Neural crest cell (in vitro differentiated cells): ENCODE measurements around the gene ANKRD53. TPM values are rescaled to one million over a fixed set of nuclear protein-coding genes. Genes with fewer than 3 reads are reported as not detected.

Experiments
- DNase-seq: peaks from one replicate; pipeline ENCODE4 v3.0.0; 2021; ENCODE audit warnings: low read depth, mixed read lengths, low spot score
- H3K27ac Mint-ChIP-seq: one replicate; pipeline ENCODE4 v1.8.0; 2021; ENCODE audit warnings: mild to moderate bottlenecking, mixed read lengths; ENCODE audit not compliant: unreplicated experiment
- H3K27me3 Mint-ChIP-seq: 2 replicates; pipeline ENCODE4 v1.8.0; 2021; ENCODE audit warnings: low read depth, mild to moderate bottlenecking, mixed read lengths
- H3K36me3 Mint-ChIP-seq: 2 replicates; pipeline ENCODE4 v1.8.0; 2021; ENCODE audit warnings: low read depth, mild to moderate bottlenecking, mixed read lengths
- H3K4me1 Mint-ChIP-seq: 2 replicates; pipeline ENCODE4 v1.8.0; 2021; ENCODE audit warnings: mixed read lengths
- H3K4me3 Mint-ChIP-seq: one replicate; pipeline ENCODE4 v1.8.0; 2021; ENCODE audit warnings: mild to moderate bottlenecking, mixed read lengths
- H3K9me3 Mint-ChIP-seq: 2 replicates; pipeline ENCODE4 v1.8.0; 2021; ENCODE audit warnings: mixed read lengths
- CTCF ChIP-seq: fragments of 200-600 bp; sonication (generic); conservative IDR thresholded peaks from 2 replicates; pipeline ENCODE4 v1.5.0; 2021; ENCODE audit warnings: antibody characterized with exemption, mild to moderate bottlenecking
- total RNA-seq: library from RNA; stranded (reverse); gene quantifications from 2 replicates; pipeline ENCODE4 v1.2.1, GENCODE V29; 2021

Gene ANKRD53
- total RNA-seq, 1 donor from 2014 or later, result 1.7 TPM

GRCh38 chr2:70947556-70948184, 30.8 kb upstream of the ANKRD53 start:
- H3K4me1 Mint-ChIP-seq, result peaks cover 54% of the 10 kb centered on the region
- peaks cover 38% of the 10 kb centered on the region for H3K27me3 Mint-ChIP-seq
- no peaks in the 10 kb centered on the region for H3K9me3 Mint-ChIP-seq
- no peak overlapping the region for H3K4me3 Mint-ChIP-seq
- no peak overlapping the region for H3K27ac Mint-ChIP-seq
- DNase-seq, result no peak
- H3K36me3 Mint-ChIP-seq, result no peaks in the 10 kb centered on the region
- no peak for TF ChIP-seq CTCF

DNA sequence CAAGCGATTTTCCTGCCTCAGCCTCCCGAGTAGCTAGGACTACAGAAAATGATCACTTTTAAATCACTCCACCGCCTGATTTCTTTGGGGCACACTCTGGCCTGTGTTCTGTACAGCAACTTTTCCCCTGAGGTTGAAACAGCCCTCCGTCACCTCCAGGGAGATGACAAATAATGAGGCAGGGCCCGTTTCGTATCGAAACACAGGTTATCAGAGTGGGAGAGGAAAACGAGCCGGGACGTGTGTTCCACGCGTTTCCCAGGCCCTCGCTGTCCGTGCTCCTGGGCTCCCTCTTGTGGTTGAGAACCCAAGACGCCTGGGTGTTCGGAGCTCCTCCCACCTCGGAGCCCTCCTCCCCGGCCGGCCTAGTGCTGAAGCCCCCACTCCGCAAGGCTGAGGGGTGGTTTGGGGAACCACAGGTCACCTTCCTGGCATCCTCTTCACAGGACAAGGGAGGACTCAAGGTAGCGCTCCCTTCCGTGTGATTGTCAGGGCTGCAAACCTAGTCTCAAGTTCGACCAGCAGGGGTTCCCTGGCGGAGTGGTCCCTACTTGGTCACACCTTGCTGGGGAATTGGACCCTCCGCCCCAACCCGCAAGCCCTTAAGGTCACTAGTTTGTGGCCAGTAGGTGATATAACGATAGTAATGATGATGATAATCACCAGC, 30.0 kb upstream of the ANKRD53 start:
- peak; percentile 87 for DNase-seq
- H3K4me1 Mint-ChIP-seq, result peaks cover 46% of the 10 kb centered on the region
- H3K9me3 Mint-ChIP-seq, result no peaks in the 10 kb centered on the region
- peaks cover 46% of the 10 kb centered on the region for H3K27me3 Mint-ChIP-seq
- H3K36me3 Mint-ChIP-seq, result no peaks in the 10 kb centered on the region
- peak overlapping the region; percentile 93 for H3K27ac Mint-ChIP-seq
- peak; percentile 91 for TF ChIP-seq CTCF
- peak overlapping the region; percentile 76 for H3K4me3 Mint-ChIP-seq

- no peak for DNase-seq
- Mint-ChIP-seq H3K27ac (no peak overlapping the region), H3K36me3 (no peaks in the 10 kb centered on the region), H3K4me3 (peak overlapping the region; percentile 47), H3K4me1 (peaks cover 39% of the 10 kb centered on the region), H3K9me3 (no peaks in the 10 kb centered on the region), H3K27me3 (peaks cover 52% of the 10 kb centered on the region)
- TF ChIP-seq CTCF, result no peak
These were observed 29.3 kb upstream of the ANKRD53 start for GRCh38 chr2:70949086-70949485.

- peaks cover 49% of the 10 kb centered on the region for H3K27me3 Mint-ChIP-seq
- no peaks in the 10 kb centered on the region for H3K9me3 Mint-ChIP-seq
- no peak overlapping the region for H3K27ac Mint-ChIP-seq
- no peaks in the 10 kb centered on the region for H3K4me1 Mint-ChIP-seq
- DNase-seq, result no peak
- no peak overlapping the region for H3K4me3 Mint-ChIP-seq
- no peak for TF ChIP-seq CTCF
- no peaks in the 10 kb centered on the region for H3K36me3 Mint-ChIP-seq
These were observed 23.5 kb upstream of the ANKRD53 start for GRCh38 chr2:70954886-70955285.

DNA sequence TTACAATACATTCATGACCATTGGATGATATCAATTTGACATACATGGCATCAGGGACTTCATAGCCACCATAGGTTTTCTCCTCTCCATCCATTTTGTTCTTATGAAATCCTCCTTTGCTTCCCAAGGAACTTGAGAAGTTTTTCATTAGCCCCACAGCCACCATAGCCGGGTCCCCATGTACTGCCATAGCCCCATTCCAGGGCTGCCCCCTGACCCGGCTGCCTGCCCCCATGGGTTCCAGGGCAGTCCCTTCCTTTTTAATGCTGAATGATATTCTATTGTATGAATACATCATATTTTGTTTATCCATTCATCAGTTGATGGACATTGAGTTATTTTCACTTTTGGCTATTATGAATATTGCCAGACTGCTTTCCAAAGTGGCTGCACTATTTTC, 22.3 kb upstream of the ANKRD53 start:
- TF ChIP-seq CTCF, result no peak
- Mint-ChIP-seq H3K36me3 (no peaks in the 10 kb centered on the region), H3K27me3 (peaks cover 53% of the 10 kb centered on the region), H3K9me3 (no peaks in the 10 kb centered on the region), H3K27ac (no peak overlapping the region), H3K4me3 (no peak overlapping the region), H3K4me1 (no peaks in the 10 kb centered on the region)
- no peak for DNase-seq
